GM12878 (cell line): Measurements from ENCODE around the gene CSRP1.

ENCODE experiments used
- JUNB ChIP-seq: IDR thresholded peaks from 2 replicates; pipeline ENCODE4 v1.6.1; 2016; ENCODE audit warnings: antibody characterized with exemption, mild to moderate bottlenecking
- TF ChIP-seq, protein P1 (sequence below): fragments of 450-650 bp; IDR thresholded peaks from 2 replicates; pipeline ENCODE4 v1.6.1; 2018; ENCODE audit warnings: borderline replicate concordance, mild to moderate bottlenecking; ENCODE audit not compliant: partially characterized antibody

DNA sequence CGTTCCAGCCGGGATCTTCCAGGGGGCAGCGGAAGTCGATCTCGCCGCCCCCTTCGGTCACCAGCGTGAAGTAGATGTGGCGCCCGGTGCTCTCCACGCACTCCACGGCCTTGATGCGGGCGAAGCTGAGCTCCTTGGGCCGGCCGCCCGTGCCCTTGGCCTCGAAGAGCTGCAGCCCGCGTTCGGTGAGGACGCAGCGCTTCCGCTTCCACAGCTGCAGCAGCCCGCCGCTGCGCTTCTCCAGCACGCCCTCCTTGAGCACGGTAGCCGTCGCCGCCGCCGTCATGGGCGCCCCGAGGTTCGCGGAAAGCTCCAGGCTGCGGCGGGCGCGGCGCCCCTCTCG, 38.5 kb downstream of the CSRP1 start:
- TF ChIP-seq, protein P1, sequence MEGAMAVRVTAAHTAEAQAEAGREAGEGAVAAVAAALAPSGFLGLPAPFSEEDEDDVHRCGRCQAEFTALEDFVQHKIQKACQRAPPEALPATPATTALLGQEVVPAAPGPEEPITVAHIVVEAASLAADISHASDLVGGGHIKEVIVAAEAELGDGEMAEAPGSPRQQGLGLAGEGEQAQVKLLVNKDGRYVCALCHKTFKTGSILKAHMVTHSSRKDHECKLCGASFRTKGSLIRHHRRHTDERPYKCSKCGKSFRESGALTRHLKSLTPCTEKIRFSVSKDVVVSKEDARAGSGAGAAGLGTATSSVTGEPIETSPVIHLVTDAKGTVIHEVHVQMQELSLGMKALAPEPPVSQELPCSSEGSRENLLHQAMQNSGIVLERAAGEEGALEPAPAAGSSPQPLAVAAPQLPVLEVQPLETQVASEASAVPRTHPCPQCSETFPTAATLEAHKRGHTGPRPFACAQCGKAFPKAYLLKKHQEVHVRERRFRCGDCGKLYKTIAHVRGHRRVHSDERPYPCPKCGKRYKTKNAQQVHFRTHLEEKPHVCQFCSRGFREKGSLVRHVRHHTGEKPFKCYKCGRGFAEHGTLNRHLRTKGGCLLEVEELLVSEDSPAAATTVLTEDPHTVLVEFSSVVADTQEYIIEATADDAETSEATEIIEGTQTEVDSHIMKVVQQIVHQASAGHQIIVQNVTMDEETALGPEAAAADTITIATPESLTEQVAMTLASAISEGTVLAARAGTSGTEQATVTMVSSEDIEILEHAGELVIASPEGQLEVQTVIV, result no peak
- no peak for TF ChIP-seq JUNB
